K562 (cell line): ENCODE results near the gene DLGAP3.

Source experiments
- MXD1 ChIP-seq: fragments of 250-450 bp; sonication (Bioruptor Pico); IDR thresholded peaks from 2 replicates; pipeline ENCODE4 v1.8.0; 2021; ENCODE audit warnings: borderline replicate concordance, mild to moderate bottlenecking, moderate library complexity; ENCODE audit not compliant: poor library complexity, severe bottlenecking
- ZNF23 ChIP-seq: fragments of 250-450 bp; sonication (Bioruptor Pico); IDR thresholded peaks from 2 replicates; pipeline ENCODE4 v1.4.0; 2020; ENCODE audit warnings: mild to moderate bottlenecking
- ZNF274 ChIP-seq: IDR thresholded peaks from 2 replicates; pipeline ENCODE4 v1.6.1; 2011; ENCODE audit warnings: low read depth, mild to moderate bottlenecking, low read length, moderate library complexity, borderline replicate concordance
- ZNF778 ChIP-seq: fragments of 450-650 bp; formaldehyde crosslinking; IDR thresholded peaks from 2 replicates; pipeline ENCODE4 v1.4.0; 2020; ENCODE audit warnings: mild to moderate bottlenecking, moderate library complexity

GRCh38 chr1:34927316-34927715 lies 2.1 kb downstream of the DLGAP3 start:
- TF ChIP-seq ZNF778 (CRISPR knock-in tag) (no peak), ZNF23 (CRISPR knock-in tag) (no peak), ZNF274 (no peak), MXD1 (no peak)
